Activated T-cell treated with anti-CD3 and anti-CD28 coated beads, Interleukin-2, amount 50 U/mL, for 4 hours (primary cell): ENCODE measurements around the gene METRNL. TPM values are rescaled to one million over a fixed set of nuclear protein-coding genes. Genes with fewer than 3 reads are reported as not detected.

Experiments
- ATAC-seq, 2 donors: fragments of 200-7000 bp; cut with Tn5 transposase; one replicate each; pipeline ENCODE4 v1.10.0; 2021
- DNase-seq: peaks from one replicate; pipeline ENCODE4 v3.0.0-alpha.2; 2020
- H3K27me3 Mint-ChIP-seq: one replicate; pipeline ENCODE4 v1.8.0; 2021; ENCODE audit warnings: low read depth, mixed read lengths
- H3K36me3 Mint-ChIP-seq: one replicate; pipeline ENCODE4 v1.8.0; 2022; ENCODE audit warnings: mixed read lengths; ENCODE audit not compliant: insufficient read depth
- H3K4me1 Mint-ChIP-seq: one replicate; pipeline ENCODE4 v1.8.0; 2021; ENCODE audit warnings: low read depth, mixed read lengths
- H3K4me3 Mint-ChIP-seq: one replicate; pipeline ENCODE4 v1.8.0; 2021; ENCODE audit warnings: mild to moderate bottlenecking, moderate library complexity, mixed read lengths
- H3K9me3 Mint-ChIP-seq: one replicate; pipeline ENCODE4 v1.8.0; 2021; ENCODE audit warnings: mixed read lengths
- total RNA-seq, 3 donors: library from RNA; stranded (reverse); gene quantifications; one replicate each; pipeline ENCODE4 v1.2.1, GENCODE V29; 2021

The METRNL gene
- total RNA-seq, 3 donors from 2014 or later: 12.1 to 26.2 (median 23.1) TPM

DNA sequence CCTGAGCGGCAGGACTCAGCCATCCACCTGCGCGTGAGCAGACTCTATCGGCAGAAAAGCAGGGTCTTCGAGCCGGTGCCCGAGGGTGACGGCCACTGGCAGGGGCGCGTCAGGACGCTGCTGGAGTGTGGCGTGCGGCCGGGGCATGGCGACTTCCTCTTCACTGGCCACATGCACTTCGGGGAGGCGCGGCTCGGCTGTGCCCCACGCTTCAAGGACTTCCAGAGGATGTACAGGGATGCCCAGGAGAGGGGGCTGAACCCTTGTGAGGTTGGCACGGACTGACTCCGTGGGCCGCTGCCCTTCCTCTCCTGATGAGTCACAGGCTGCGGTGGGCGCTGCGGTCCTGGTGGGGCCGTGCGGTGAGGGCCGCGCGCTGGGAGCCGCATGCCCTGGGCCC is 14.9 kb downstream of the METRNL start:
- Mint-ChIP-seq H3K4me3 (no peak overlapping the region), H3K36me3 (peaks cover 3% of the 10 kb centered on the region), H3K27me3 (peaks cover 4% of the 10 kb centered on the region)

DNA sequence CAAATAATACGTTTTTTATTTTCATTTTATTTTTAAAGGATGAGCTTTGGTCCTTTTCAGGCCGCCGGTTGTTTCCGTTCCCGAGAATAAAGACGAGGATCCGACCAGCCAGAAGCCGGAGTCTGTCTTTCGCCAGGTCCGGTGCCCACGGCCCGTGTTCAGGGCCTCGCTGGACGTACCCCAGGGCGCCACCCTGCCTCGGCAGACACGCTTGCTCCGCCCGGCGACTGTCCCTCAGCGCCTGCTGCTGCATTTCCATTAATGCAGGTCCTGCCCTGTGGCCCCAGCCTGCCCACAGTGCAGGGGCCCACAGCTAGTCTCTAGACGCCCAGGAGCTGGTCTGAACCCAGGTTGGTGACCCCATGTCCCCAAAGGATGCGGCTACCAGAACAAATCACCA is 15.6 kb downstream of the METRNL start:
- no peak overlapping the region for H3K4me3 Mint-ChIP-seq
- peaks cover 8% of the 10 kb centered on the region for H3K27me3 Mint-ChIP-seq
- no peak for ATAC-seq
- peaks cover 4% of the 10 kb centered on the region for H3K4me1 Mint-ChIP-seq
- no peaks in the 10 kb centered on the region for H3K9me3 Mint-ChIP-seq
- DNase-seq: no peak
- peaks cover 3% of the 10 kb centered on the region for H3K36me3 Mint-ChIP-seq

More for the DNA sequence above, 14.9 kb downstream of the METRNL start:
- H3K9me3 Mint-ChIP-seq: no peaks in the 10 kb centered on the region
- DNase-seq: no peak
- peaks cover 3% of the 10 kb centered on the region for H3K4me1 Mint-ChIP-seq
- no peak for ATAC-seq

DNA sequence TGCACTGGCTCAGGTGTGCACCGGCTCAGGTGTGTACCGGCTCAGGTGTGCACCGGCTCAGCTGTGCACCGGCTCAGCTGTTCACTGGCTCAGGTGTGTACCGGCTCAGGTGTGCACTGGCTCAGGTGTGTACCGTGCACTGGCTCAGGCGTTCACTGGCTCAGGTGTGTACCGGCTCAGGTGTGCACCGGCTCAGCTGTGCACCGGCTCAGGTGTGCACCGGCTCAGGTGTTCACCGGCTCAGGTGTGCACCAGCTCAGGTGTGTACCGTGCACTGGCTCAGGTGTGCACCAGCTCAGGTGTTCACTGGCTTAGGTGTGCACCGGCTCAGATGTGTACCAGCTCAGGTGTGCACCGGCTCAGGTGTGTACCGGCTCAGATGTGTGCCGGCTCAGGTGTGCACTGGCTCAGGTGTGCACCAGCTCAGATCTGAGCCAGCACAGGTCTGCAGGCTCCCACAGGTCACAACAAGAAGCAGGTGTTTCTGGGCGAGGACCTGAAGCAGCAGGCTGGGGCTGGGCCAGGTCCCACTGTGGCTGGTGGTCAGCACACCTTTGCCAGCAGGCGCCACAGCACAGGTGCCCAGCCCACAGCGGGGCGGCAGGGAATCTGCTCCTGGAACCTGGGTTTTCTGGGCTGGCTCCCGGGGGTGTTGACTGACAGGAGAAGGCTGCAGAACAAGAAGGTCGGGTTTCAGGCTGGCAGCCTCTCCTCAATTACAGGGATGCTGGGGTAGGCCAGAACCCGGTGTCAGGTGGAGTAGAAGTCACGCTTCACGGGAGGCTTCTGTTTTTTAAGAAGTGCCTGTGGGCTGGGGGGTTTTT is 17.2 kb downstream of the METRNL start:
- peaks cover 3% of the 10 kb centered on the region for H3K36me3 Mint-ChIP-seq
- ATAC-seq (no peak), DNase-seq (no peak)
- H3K4me1 Mint-ChIP-seq: peaks cover 4% of the 10 kb centered on the region
- H3K9me3 Mint-ChIP-seq: no peaks in the 10 kb centered on the region
- H3K4me3 Mint-ChIP-seq: no peak overlapping the region
- H3K27me3 Mint-ChIP-seq: peaks cover 18% of the 10 kb centered on the region

DNA sequence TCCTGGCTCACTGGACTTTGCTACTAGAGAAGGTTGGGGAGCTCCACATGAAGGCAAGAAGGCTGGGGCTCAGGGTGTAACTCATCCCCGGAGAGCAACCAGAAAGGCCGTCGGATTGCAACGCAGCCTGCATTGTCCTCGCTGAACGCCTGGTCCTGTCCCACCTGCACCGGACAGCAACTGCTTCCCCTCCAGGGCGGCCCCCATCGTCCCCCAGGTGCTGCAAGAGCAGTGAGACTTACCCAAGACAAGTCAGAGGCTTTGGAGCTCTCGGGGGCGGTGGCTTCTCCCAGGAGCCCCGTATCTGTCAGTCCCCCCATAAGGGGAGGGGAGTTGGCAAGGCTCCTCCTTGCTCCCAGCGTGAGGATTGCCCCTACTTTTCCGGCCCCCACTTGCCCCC is 18.4 kb downstream of the METRNL start:
- no peak overlapping the region for H3K4me3 Mint-ChIP-seq
- DNase-seq (no peak), ATAC-seq (no peak)
- H3K27me3 Mint-ChIP-seq: peaks cover 18% of the 10 kb centered on the region
- no peaks in the 10 kb centered on the region for H3K9me3 Mint-ChIP-seq
- peaks cover 4% of the 10 kb centered on the region for H3K4me1 Mint-ChIP-seq
- H3K36me3 Mint-ChIP-seq: peaks cover 3% of the 10 kb centered on the region

DNA sequence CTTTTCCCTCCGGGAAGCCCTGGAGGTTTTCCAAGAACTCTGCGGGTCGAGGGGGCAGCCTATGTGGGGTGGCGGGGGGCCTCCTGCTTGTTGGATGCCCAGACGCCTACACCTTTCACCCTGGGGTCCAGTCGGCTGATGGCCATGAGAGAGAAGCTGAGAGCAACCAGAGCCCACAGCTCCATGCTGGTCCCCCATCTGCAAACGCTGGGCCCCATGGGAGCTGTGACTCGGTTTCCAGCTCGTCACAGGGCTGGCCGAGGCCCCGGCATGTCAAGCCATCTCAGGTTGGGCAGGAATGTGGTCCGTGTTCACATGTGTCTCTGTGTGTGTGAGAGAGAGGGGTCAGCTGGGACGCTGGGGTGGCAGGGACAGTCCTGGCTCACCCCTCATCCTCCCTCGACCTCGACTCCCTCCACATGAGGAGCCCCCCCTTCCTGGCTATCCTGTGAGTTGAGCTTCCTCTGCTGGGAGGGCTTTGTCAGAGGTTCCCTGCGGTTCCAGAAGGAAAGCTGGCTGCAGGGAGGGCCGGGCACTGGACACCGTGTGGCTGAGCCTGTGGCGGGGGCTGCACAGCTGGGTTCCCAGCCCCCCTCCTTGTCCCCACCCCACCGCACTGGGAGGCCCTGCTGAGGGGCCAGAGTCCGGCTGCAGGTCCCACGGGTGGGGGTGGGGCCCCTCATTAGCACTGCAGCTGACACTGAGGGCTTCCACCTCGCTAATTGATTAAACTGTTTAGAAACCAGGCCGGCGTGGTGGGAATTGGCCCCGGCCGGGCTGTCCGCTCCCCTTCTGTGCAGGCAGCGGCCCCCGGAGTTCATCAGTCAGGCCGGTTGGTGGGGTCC is 19.1 kb downstream of the METRNL start:
- no peak overlapping the region for H3K4me3 Mint-ChIP-seq
- peaks cover 4% of the 10 kb centered on the region for H3K4me1 Mint-ChIP-seq
- no peak for ATAC-seq
- peaks cover 3% of the 10 kb centered on the region for H3K36me3 Mint-ChIP-seq
- H3K9me3 Mint-ChIP-seq: no peaks in the 10 kb centered on the region
- peaks cover 18% of the 10 kb centered on the region for H3K27me3 Mint-ChIP-seq
- no peak for DNase-seq

DNA sequence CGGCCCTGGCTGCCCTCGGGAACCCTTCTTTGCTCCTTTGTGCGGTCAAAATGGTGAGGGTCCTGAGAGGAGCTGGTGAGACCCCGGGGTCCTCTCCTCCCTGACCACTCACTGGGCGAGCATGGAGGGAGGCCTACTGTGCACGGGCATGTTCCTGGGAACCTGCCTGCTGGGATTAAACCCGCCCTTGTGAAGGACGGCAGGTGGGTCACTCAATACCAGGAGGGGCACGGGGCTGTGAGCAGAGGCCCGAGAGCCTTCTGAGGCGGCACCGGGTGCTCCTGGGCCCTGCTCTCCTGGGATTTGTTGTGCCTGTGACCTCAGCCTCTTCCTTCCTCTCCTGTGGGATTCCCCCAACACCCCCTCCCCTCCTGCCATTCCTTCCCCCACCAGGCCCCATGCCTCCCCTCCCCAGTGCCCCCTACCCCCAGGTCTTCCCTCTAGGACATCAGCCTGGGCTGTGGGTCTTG is 19.7 kb downstream of the METRNL start:
- Mint-ChIP-seq H3K36me3 (peaks cover 3% of the 10 kb centered on the region), H3K27me3 (peaks cover 23% of the 10 kb centered on the region), H3K4me3 (no peak overlapping the region), H3K9me3 (no peaks in the 10 kb centered on the region), H3K4me1 (peaks cover 4% of the 10 kb centered on the region)
- DNase-seq (no peak), ATAC-seq (no peak)

DNA sequence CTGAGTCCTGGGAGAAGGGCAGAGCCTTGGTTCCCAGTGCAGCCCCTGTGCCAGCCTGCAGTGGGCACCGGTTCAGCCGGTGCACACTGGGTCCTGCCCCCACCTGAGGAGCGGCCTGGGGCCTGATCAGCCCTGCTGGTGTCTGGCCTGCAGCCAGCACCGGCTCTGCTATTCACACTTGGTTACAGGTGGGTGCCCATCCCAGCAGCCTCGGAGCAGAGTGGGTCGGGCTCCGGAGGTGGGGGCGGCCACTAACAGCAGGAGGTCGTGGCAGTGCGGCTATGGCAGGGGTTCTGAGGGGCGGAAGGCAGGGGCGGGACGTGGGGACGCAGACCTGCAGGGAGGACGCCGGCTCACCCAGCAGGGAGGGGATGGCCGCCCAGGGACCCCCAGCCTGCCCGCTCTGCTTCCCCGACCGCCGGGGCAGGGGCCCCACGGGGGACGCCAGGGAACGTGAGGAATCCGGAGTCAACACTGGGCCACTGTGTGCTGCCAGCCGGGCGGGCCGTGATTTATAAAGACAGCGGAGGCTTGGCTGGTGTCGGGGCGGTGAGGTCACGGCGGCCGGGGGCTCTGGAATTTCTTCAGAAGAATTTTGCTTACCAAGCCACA is 20.3 kb downstream of the METRNL start:
- ATAC-seq (peak; percentile 19 to 33), DNase-seq (no peak)
- Mint-ChIP-seq H3K4me1 (peaks cover 4% of the 10 kb centered on the region), H3K27me3 (peaks cover 23% of the 10 kb centered on the region), H3K9me3 (no peaks in the 10 kb centered on the region), H3K4me3 (no peak overlapping the region), H3K36me3 (peaks cover 3% of the 10 kb centered on the region)

DNA sequence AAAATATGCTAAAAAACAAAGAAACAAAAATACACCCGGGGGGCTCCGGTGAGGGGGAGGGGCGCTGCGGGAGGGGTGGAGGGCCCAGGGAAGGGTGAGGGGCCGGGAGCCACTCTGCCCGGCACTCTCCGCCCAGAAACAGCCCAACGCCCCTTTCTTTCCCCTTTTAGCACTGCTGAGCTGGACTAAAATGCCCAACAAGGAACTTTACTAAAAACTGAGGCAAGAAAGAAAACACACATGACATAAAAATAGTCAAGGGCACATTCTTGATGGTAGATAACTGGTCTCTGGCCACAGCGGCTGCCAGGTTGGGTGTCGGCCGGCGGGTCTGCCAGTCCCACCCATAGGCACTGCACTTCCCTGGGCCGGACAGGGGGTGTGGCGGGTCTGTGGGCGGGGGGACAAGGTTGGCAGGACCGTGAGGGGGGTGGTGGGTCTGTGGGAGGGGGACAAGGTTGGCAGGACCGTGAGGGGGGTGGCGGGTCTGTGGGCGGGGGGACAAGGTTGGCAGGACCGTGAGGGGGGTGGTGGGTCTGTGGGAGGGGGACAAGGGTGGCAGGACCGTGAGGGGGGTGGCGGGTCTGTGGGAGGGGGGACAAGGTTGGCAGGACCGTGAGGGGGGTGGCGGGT is 20.9 kb downstream of the METRNL start:
- H3K4me1 Mint-ChIP-seq: peaks cover 4% of the 10 kb centered on the region
- DNase-seq (no peak), ATAC-seq (no peak)
- H3K27me3 Mint-ChIP-seq: peaks cover 23% of the 10 kb centered on the region
- peaks cover 3% of the 10 kb centered on the region for H3K36me3 Mint-ChIP-seq
- no peak overlapping the region for H3K4me3 Mint-ChIP-seq
- no peaks in the 10 kb centered on the region for H3K9me3 Mint-ChIP-seq

DNA sequence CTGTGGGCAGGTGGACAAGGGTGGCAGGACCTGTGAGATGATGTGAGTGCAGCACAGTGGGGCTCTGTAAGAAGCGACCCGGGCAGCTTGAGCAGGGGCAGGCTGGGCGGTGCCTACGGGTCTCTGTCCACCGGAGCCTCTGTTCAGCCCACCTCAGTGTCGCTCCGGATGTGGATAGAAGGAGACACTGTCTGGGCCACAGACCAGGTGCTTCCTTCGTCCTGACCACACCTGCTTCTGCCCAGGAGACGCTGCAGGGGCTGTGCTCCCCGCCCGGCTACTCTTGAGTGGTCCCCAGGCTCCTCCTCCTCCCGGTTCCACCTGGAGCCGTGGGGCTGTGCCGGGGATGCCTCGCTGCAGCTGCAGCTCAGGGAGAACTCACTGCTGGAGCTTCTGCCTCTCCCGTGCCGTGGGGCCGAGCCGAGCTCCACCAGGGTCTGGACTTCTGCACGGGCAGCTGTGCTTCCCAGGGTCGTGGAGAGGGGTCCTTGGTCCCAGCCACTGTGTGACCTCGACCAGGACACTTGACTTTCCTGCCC is 21.5 kb downstream of the METRNL start:
- Mint-ChIP-seq H3K27me3 (peaks cover 23% of the 10 kb centered on the region), H3K4me1 (peaks cover 4% of the 10 kb centered on the region), H3K4me3 (no peak overlapping the region), H3K36me3 (no peaks in the 10 kb centered on the region), H3K9me3 (no peaks in the 10 kb centered on the region)
- DNase-seq (no peak), ATAC-seq (peak in 1 of 2 donors; percentile 19)

DNA sequence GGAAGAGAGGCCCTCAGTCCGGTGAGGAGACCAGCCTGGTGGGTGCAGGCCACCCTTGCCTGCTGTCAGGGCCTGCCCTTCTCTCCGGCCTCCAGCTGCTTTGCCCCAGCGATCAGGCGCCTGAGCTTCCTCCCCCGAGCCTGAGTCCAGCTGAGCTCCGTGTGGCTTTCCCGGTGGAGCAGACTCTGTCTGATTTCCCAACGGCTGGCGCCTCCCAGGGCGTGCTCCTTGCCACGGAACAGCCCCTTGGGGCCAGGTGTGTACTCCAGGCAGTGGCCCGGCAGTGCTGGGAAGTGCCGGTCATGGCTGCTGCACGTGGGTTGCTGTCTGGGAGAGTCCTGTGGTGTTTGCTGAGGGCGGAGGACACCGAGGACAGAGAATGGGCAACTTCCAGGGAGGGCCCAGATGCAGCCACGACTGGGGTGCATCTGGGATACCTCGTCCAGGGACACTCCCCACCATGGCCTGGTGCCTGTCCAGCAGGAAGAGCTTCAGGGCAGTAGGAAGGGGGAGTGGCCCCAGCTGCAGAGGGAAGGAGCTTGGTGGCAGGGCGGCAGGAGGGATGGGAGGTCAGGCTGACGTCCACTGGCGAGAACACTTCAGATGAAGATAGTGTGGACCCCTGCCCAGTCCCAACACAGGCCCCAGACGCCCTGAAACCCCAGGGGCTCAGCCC is 22.5 kb downstream of the METRNL start:
- ATAC-seq: no peak
- H3K27me3 Mint-ChIP-seq: peaks cover 25% of the 10 kb centered on the region

DNA sequence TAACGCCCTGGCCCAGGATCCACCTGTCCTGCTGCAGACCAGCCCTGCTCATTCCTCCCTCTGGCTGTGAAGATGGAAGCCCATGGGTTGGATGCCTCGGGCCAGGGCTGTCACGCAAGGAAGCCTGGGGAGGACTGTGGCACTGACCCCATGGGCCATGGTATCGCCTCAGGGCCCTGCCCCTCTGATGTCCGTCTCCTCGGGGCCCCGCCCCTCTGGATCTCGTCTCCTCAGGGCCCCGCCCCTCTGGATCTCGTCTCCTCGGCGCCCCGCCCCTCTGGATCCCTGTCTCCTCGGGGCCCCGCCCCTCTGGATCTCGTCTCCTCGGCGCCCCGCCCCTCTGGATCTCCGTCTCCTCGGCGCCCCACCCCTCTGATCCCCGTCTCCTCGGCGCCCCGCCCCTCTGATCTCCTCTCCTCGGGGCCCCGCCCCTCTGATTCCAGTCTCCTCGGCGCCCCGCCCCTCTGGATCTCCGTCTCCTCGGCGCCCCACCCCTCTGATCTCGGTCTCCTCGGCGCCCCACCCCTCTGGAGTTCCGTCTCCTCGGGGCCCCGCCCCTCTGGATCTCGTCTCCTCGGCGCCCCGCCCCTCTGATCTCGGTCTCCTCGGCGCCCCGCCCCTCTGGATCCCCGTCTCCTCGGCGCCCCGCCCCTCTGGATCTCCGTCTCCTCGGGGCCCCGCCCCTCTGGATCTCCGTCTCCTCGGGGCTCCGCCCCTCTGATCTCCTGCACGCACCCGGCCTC is 24.0 kb downstream of the METRNL start:
- Mint-ChIP-seq H3K4me3 (no peak overlapping the region), H3K4me1 (peaks cover 4% of the 10 kb centered on the region), H3K27me3 (peaks cover 27% of the 10 kb centered on the region), H3K36me3 (no peaks in the 10 kb centered on the region), H3K9me3 (no peaks in the 10 kb centered on the region)
- ATAC-seq (peak in 1 of 2 donors; percentile 13), DNase-seq (no peak)

More for the DNA sequence above, 22.5 kb downstream of the METRNL start:
- Mint-ChIP-seq H3K36me3 (no peaks in the 10 kb centered on the region), H3K4me3 (no peak overlapping the region), H3K4me1 (peaks cover 4% of the 10 kb centered on the region), H3K9me3 (no peaks in the 10 kb centered on the region)
- DNase-seq: no peak

DNA sequence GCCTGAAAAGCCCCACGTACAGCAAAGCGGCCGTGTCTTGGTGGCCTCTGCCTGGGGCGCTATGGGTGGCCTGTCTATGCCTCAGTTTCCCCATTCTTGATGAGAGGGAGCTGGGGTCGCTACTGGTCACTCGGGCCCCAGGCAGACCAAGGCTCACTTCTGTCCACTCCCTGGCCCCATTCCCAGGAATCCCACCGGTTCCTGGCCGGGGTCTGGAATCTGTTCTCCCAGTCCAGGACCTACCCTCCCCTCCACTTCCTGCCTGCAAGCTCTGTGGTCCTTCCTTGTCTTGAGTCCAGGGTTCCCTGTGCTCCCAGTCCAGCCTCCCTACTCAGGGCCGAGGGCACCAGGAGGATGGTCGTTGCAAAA is 24.5 kb downstream of the METRNL start:
- peak overlapping the region; percentile 49 for H3K4me3 Mint-ChIP-seq
- no peaks in the 10 kb centered on the region for H3K36me3 Mint-ChIP-seq
- no peak for ATAC-seq

More for the DNA sequence above, 24.5 kb downstream of the METRNL start:
- no peak for DNase-seq
- Mint-ChIP-seq H3K27me3 (peaks cover 27% of the 10 kb centered on the region), H3K4me1 (peaks cover 4% of the 10 kb centered on the region), H3K9me3 (no peaks in the 10 kb centered on the region)
